GM19035 (cell line): Measurements from ENCODE around the gene LAMA2.

Source experiments
- ATAC-seq: cut with Tn5 transposase; IDR thresholded peaks from one replicate; pipeline ENCODE4 v1.9.1; 2021; ENCODE audit not compliant: unreplicated experiment

Gene LAMA2

DNA sequence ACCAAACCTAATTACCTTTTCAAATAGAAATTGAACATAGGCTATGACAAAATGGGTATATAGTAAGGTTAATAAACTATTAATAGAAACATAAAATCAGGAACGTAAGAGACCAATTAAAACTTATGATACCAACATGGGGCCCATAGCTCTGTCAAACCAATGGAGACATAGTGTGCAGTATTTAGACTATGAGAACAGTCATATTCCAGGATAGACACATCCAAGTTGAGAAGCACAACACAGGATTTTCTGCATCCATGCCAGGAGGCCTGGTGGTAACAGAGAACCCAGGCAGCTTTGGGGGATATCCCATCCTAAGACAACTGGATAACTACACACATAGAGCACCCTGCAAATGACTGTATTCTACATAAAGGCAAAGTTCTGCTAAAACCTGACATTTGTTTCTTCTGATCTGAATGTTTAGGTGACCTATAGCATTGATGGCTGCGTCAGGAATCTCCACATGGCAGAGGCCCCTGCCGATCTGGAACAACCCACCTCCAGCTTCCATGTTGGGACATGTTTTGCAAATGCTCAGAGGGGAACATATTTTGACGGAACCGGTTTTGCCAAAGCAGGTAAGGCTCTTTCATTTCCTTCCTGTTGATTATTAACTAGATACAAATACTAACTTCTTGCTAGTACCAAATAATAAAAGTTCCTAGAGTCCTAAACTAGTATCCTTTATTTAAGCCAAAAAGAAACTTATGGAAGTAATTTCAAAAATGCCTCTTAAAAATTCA, 624.3 kb downstream of the LAMA2 start:
- no peak for ATAC-seq

DNA sequence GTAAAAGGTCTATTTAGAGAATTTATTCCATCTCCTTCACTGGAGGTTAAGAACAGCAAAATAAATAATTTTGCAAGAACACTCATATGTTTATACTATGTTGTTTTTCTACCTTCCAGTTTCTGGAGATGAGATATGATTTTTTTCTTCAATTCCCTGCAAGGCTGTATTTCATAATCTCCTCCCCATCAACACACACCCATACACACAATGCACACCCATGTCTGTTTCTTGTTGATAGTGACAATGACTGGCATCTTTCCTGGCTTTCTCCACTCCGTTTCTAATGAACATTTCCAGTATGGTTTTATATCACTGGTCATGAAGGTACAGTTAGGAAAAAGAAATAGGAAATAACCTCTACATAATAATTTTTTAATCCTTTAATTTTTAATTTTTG, 624.9 kb downstream of the LAMA2 start:
- no peak for ATAC-seq

DNA sequence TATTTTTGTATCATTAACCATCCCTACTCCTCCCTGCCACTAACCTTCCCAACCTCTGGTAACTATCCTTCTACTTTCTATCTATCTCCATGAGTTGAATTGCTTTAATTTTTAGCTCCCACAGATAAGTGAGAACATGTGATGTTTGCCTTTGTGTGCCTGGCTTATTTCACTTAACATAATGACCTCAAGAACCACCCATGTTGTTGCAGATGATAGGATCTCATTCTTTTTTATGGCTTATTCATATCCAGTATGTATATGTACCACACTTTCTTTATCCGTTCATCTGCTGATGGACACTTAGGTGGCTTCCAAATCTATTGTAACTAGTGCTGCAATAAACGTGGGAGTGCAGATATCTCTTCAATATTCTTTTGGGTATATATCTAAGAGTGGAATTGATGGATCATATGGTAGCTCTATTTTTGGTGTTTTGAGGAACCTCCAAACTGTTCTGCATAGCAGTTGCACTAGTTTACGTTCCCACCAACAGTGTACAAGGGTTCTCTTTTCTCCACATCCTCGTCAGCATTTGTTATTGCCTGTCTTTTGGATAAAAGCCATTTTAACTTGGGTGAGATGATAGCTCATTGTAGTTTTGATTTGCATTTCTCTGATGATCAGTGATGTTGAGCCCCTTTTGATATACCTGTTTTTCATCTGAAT, 625.7 kb downstream of the LAMA2 start:
- ATAC-seq = no peak

DNA sequence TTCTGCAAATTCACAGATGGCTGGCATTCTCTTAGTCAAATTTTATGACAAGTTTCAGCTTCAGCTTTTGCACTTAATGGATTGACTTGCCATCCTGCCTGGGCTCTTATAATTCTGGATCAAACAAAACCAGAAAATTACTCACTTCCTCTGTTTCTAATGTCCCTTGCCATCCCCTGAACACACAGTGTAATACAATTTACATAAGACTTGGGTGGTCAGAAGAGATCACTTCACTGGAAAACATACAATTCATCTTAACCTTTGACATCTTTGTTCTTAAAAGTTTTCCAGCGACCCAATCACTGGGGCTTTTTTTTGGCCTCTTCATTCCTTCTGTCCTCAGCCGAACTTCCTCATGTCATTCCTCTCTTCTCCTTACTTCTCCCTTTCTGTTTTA, 628.0 kb downstream of the LAMA2 start:
- ATAC-seq = no peak

DNA sequence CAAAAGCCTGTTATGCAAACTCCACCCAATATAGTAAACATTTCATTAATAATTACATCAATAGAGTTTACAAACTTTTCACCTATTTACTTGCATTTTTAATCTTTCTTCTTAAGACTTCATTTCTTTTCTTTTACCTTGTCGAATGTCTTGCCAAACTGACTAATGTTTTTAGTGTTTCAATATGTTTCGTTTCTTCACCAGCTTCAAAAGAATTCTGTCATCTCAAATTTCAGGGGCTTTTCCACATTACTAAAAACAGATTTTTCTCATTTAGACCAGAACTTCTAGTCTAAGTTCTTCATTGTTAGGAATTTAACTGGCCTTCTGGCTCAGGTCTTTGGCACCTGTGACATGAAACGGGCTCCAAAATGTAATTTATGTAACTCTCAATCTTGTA, 630.5 kb downstream of the LAMA2 start:
- ATAC-seq = no peak

DNA sequence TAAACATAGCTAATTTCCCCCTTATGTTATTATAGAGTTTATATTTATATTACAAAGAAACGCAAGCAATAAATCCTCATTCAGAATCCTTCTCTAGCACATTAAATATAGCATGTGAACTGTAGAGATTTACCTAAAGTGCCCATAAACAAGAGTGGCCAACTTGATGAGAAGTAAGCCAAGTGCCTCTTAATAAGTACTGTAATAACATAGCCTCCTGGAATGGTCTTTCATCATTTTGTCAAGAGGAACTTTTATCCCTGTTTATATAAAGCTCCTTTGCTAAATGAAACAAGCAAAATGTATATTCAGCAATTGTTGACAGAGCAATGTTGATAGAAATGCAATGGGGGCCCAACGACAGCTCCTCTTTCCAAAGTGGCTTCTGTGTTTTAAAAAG, 632.1 kb downstream of the LAMA2 start:
- ATAC-seq = no peak

DNA sequence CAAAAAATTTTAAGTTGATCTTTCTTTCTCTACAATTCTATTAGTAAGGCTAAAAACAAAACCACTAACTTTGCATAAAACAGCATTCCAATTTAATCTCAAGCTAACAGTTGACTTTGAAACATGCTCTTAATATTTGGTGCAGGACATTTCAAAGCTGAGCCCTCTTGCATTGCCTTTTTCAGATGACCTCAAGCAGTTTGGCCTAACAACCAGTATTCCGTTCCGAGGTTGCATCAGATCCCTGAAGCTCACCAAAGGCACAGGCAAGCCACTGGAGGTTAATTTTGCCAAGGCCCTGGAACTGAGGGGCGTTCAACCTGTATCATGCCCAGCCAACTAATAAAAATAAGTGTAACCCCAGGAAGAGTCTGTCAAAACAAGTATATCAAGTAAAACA, 633.1 kb downstream of the LAMA2 start:
- no peak for ATAC-seq

DNA sequence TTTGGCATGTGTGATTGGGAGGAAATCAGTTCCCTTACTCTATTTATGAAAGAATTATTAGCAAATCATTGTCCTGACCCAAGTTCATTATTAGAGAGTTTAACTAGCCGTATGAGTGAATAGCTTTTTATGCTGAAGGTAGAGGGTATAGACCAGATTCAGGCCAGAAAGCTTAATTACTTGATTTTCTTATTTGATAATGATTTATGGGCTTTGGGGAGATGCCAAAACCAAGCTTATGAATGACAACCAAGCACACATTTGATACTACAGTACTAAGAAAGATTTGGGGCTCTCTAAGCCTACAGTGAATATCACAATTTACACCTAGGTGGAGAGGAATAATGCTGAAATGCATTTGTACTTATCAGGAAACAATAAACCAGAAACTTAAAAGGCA, 633.8 kb downstream of the LAMA2 start:
- ATAC-seq = no peak

DNA sequence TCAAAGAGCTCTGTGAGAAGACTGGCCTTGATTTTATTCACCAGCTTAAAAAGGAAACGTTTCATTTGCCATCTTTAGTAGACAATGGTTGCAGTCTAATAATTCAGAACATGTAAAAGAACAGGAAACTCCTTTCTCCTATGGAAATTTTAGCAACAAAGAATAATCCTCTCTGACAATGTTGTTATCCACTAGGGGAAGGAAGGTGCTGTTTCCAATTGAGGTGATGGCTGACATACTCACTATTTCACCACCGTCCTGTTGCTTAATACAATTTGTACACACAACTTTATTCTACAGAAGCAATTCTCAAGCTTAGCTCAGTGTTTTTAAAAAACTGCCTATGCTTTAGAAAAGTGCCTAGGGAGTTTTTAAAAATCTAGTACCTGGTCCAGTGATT, 634.4 kb downstream of the LAMA2 start:
- no peak for ATAC-seq

DNA sequence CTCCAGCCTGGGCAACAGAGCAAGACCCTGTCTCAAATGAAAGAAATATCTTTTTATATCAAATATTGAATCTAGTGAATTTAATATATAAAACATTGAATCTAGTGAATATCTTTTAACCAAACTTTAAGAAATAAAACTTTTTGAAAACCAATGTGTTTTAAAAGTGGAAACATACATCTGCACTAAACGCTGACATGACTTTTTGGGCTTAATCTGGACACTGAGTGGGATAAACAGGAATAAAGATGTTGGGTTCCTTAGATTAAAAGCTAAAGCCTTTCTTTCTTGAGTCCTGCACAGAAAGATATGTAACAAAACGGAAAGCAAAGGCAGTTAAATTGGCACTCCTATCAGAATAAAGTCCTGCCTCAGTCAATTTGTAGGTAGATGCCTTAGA, 636.8 kb downstream of the LAMA2 start:
- no peak for ATAC-seq

DNA sequence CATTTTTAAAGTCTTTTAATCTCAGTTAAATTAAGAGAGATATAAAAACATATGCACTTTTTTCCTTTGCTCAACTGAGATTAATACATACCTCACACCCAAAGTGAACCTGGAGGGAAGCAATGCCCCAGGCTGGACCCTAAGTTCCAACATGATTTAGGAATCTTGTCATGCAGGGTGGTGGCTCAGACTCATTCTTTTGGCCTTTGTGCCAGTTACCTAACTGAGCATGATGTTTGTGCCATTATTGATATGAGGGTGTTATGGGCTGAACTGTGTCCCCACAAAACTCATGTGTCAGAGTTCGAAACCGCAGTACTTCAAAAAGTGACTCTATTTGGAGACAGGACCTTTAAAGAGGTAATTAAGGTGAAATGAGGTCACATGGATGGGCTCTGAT, 639.0 kb downstream of the LAMA2 start:
- ATAC-seq = no peak

DNA sequence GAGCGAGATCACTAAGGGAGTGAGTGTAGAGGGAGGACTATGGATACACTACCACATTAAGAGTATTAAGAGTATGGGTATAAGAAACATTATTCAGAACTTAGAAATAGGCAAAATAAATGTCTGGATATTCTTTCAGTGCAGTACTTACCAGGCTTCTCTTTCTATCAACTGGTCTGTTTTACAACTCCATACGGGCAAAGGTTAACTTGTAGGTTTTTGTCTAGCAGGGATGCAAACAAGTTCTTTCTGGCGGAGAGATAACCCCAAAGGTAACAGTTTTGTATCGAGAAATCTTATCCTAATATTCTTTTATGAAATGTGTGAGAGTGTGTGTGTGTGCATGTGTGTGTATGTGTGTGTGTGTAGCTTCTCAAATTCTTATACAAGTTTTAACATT, 640.9 kb downstream of the LAMA2 start:
- ATAC-seq = no peak

DNA sequence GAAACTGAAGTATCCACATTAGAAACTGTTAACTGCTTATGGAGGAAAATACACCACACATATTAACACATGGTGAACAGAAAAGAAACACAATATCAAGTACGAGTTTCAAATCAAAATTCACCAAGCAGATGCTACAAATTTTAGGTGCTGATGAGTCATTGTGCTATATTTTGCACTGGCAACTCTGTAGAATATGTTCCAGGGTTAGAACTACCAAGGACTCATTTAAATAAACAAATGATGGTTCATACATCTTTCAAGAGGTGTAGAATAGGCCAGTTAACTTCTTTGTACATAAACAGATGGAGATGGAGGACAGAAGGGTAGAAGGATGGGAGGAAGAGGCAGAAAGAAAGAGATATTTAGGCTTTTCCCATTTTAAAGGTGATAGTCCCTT, 642.1 kb downstream of the LAMA2 start:
- ATAC-seq = no peak

DNA sequence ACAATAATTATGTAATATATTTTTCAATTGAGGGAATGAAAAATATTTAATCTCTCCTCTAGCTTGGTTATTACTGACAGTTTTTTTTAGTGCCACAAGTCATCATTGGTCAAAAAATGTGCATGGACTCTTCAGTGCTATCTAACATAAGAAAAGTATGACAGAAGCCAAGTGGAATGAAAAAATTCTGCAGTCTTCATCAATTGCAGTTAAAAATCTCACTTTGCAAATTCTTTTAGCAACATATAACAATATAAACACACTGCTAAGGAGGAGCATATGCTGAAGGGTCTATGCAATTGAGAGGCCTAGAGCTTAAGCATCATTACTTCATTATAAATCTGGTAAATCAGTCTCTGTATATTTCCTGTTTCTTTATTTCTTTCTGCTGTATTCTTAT, 652.0 kb downstream of the LAMA2 start:
- ATAC-seq = no peak

DNA sequence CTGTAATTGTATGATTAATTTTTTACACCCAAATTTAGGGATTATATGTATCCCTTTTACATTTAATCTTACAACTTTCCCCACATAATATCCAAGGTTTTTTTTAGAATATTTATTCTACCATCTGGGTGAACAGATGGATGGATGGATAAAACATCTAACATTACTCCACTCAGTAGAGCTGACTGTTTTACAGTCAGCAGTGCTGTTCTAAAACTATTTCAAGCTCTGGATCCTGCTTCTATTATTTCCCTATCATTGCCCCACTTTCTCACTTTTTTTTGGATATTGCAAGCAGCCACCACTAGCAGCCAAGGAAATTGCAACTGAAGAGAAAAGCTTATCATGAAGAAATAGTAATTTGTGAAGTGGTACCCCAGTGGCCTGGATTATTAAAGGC, 653.3 kb downstream of the LAMA2 start:
- ATAC-seq = no peak

DNA sequence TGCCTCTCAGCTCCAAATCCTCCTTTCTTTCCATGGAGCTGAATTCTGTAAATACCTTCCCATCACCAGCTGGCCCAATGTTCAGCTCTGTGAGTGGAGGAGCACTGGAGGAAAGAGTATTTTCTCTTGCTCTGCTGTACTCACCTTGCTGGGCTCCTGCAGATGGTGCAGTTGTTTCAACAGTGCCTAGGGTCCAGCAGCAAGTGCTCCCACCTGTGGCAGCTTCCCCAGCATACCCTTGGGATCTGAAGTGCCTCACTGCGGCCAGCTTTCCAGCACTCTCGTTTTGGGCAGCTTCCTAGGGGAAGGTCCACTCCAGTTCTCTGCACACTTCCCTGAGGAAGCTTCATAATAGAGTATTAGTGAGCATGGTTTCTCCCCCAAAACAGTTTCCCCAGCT, 656.1 kb downstream of the LAMA2 start:
- ATAC-seq = no peak

DNA sequence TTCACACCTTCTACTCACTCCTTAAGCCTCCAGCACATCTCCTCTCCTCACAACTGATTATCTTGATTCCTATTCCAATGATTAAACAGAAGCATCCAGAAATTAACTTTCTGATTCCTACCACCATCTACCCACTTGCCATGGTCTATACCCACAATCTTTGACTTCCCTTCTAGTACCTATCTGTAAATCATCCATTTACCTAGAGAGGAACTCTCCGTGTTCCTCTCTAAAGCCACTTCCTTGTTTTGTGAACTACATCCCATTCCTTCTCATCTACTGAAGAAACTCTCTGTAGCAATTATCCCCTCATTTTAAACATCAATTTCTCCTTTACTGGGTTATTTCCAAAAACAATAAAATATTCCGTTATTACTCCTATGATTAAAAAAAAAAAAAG, 659.8 kb downstream of the LAMA2 start:
- no peak for ATAC-seq

DNA sequence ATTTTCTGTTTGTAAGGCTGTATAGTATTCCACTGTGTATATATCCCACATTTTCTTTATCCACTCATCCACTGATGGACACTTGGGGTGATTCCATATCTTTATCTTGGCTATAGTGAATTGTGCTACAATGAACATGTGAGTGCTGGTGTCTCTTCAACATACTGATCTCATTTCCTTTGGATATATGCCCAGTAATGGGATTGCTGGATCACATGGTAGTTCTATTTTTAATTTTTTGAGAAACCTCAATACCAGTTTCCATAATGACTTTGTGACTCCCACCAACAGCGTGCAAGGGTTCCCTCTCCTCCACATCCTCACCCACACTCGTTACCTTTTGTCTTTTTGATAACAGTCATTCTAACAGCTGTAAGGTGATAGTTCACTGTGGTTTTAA, 661.0 kb downstream of the LAMA2 start:
- ATAC-seq = no peak

DNA sequence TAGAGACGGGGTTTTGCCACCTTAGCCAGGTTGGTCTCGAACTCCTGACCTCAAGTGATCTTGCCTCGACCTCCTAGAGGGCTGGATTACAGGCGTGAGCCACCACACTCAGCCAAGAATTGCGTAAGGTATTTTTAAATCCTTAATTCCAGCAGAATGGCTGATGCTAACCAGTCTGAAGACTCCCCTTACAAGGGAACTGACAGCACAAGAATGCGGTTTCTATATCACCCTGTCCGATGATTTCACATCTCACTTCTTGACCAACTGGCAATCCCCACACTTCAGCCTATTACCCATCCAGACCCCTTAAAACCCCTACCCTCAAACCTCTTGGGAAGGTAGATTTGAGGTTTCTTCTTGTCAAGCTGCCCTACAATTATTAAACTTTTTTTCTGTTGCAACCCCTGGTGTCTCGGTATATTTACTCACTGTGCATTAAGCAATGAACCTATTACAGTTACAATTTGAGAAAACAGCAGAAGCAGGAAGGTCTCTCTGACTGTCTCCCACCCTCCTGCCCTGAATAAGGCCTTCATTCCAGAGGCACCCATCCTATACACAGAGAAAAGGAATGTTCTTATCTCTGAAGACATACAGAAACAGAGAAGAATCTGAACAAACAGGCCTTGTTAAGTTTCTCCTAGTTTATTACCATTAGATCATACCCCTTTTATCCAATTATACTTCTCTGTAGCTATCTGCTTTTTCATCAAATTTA, 662.1 kb downstream of the LAMA2 start:
- no peak for ATAC-seq

DNA sequence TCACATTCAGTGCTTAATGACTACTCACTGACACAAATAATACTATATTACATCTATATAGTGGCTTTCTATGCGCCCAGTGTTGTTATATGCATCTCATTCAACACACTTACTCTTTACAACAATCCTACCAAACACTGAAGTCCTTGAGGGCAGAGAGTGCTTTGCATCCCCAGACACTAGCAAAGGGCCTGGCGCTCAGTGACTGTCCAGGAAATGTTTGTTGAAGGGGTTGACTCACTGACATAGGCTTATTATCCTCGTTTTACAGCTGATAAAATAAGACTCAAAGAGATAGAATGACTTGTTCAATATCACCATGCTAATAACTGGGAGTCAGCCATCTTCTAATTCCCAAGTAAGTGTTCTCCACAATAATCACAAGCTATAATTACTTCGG, 663.8 kb downstream of the LAMA2 start:
- no peak for ATAC-seq

DNA sequence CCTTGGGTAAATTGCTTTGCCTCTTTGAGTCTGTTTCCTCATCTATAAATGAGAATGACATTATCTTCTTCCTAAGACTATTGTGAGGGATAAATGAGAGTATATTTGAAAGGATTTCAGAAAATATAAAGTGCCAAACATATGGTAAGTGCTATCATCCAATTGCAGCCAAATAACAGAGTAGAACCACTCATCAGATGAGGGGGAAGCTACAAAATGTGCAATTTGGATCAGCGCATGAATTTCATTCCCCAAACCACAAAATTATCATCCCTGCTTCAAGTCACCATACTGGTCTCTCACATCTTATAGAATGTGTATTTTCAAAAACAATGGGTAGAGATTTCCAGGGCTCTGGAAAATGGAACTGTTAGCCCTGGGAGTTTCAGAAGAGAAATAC, 668.5 kb downstream of the LAMA2 start:
- no peak for ATAC-seq

DNA sequence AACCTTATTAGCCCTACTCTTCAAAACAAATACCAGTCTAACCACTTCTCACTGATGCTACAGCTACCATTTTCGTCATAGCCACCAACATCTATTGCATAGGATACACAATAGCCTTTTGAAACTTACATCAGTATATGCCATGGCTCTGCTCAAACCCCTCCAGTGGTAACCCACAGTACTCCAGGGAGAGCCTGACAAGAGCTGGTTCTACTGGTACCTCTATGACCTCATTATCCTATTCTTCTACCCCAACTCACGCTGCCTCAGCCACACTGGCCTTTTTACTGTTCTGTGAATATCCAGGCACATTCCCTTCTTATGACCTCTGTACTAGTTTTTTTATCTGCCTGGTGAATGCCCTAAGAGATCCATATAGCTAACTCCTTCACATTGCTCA, 669.5 kb downstream of the LAMA2 start:
- no peak for ATAC-seq
